Measurements from ENCODE around the gene GYG2. TPM values are rescaled to one million over a fixed set of nuclear protein-coding genes. Genes with fewer than 3 reads are reported as not detected.

Gene GYG2
- total and polyA plus RNA-seq, 2 donors: 0.23 to 0.38 TPM

- Histone ChIP-seq H3K36me3 (ENCODE audit: control insufficient read depth in 2 of 2, insufficient read depth in 2 of 2, low read length in 1 of 2) (no peaks in the 10 kb centered on the region), H3K4me3 (ENCODE audit: low read length in 2 of 2) (no peak overlapping the region), H3K9me3 (ENCODE audit: control insufficient read depth in 2 of 2, insufficient read depth in 1 of 2, low read length in 1 of 2) (peaks cover 0 to 4% of the 10 kb centered on the region in 2 donors), H3K4me1 (ENCODE audit: control insufficient read depth in 2 of 2, insufficient read depth in 2 of 2, low read length in 2 of 2) (peaks cover 0 to 4% of the 10 kb centered on the region in 2 donors), H3K27me3 (ENCODE audit: control insufficient read depth in 2 of 2, insufficient read depth in 1 of 2, low read length in 1 of 2) (no peaks in the 10 kb centered on the region), H3K27ac (ENCODE audit: low read depth in 1 of 2, low read length in 1 of 2) (no peak overlapping the region)
- DNase-seq (ENCODE audit: low read depth in 6 of 9, low spot score in 9 of 9): no peak
- 100% methylated on average over 1 of the region's 1 CpG for WGBS
Observed at GRCh38 chrX:2902841-2903240, 74.1 kb downstream of the GYG2 start.

GRCh38 chrX:2903366-2903765 lies 74.6 kb downstream of the GYG2 start:
- no peak overlapping the region for H3K4me3 ChIP-seq (ENCODE audit: low read length in 2 of 2)
- WGBS: 96% methylated on average over 2 of the region's 2 CpGs
- H3K4me1 ChIP-seq (ENCODE audit: control insufficient read depth in 2 of 2, insufficient read depth in 2 of 2, low read length in 2 of 2): peaks cover 0 to 2% of the 10 kb centered on the region in 2 donors
- H3K36me3 ChIP-seq (ENCODE audit: control insufficient read depth in 2 of 2, insufficient read depth in 2 of 2, low read length in 1 of 2): no peaks in the 10 kb centered on the region
- peaks cover 0 to 4% of the 10 kb centered on the region in 2 donors for H3K9me3 ChIP-seq (ENCODE audit: control insufficient read depth in 2 of 2, insufficient read depth in 1 of 2, low read length in 1 of 2)
- no peak for DNase-seq (ENCODE audit: low read depth in 6 of 9, low spot score in 9 of 9)
- H3K27me3 ChIP-seq (ENCODE audit: control insufficient read depth in 2 of 2, insufficient read depth in 1 of 2, low read length in 1 of 2): no peaks in the 10 kb centered on the region
- no peak overlapping the region for H3K27ac ChIP-seq (ENCODE audit: low read depth in 1 of 2, low read length in 1 of 2)

GRCh38 chrX:2907295-2907694 lies 78.6 kb downstream of the GYG2 start:
- no peak overlapping the region for H3K4me3 ChIP-seq (ENCODE audit: low read length in 2 of 2)
- WGBS: 98% methylated on average over 27 of the region's 27 CpGs
- H3K36me3 ChIP-seq (ENCODE audit: control insufficient read depth in 2 of 2, insufficient read depth in 2 of 2, low read length in 1 of 2): no peaks in the 10 kb centered on the region
- no peak for DNase-seq (ENCODE audit: low read depth in 6 of 9, low spot score in 9 of 9)
- H3K9me3 ChIP-seq (ENCODE audit: control insufficient read depth in 2 of 2, insufficient read depth in 1 of 2, low read length in 1 of 2): peaks cover 0 to 4% of the 10 kb centered on the region in 2 donors
- no peak overlapping the region for H3K27ac ChIP-seq (ENCODE audit: low read depth in 1 of 2, low read length in 1 of 2)
- H3K27me3 ChIP-seq (ENCODE audit: control insufficient read depth in 2 of 2, insufficient read depth in 1 of 2, low read length in 1 of 2): no peaks in the 10 kb centered on the region
- no peaks in the 10 kb centered on the region for H3K4me1 ChIP-seq (ENCODE audit: control insufficient read depth in 2 of 2, insufficient read depth in 2 of 2, low read length in 2 of 2)

GRCh38 chrX:2908125-2908685 lies 79.5 kb downstream of the GYG2 start:
- no peak overlapping the region for H3K4me3 ChIP-seq (ENCODE audit: low read length in 2 of 2)
- H3K9me3 ChIP-seq (ENCODE audit: control insufficient read depth in 2 of 2, insufficient read depth in 1 of 2, low read length in 1 of 2): peaks cover 0 to 3% of the 10 kb centered on the region in 2 donors
- H3K27me3 ChIP-seq (ENCODE audit: control insufficient read depth in 2 of 2, insufficient read depth in 1 of 2, low read length in 1 of 2): no peaks in the 10 kb centered on the region
- WGBS: 96% methylated on average over 2 of the region's 2 CpGs
- H3K4me1 ChIP-seq (ENCODE audit: control insufficient read depth in 2 of 2, insufficient read depth in 2 of 2, low read length in 2 of 2): no peaks in the 10 kb centered on the region
- H3K27ac ChIP-seq (ENCODE audit: low read depth in 1 of 2, low read length in 1 of 2): no peak overlapping the region
- H3K36me3 ChIP-seq (ENCODE audit: control insufficient read depth in 2 of 2, insufficient read depth in 2 of 2, low read length in 1 of 2): no peaks in the 10 kb centered on the region
- no peak for DNase-seq (ENCODE audit: low read depth in 6 of 9, low spot score in 9 of 9)

GRCh38 chrX:2910109-2910508 lies 81.4 kb downstream of the GYG2 start:
- Histone ChIP-seq H3K27ac (ENCODE audit: low read depth in 1 of 2, low read length in 1 of 2) (no peak overlapping the region), H3K9me3 (ENCODE audit: control insufficient read depth in 2 of 2, insufficient read depth in 1 of 2, low read length in 1 of 2) (no peaks in the 10 kb centered on the region), H3K27me3 (ENCODE audit: control insufficient read depth in 2 of 2, insufficient read depth in 1 of 2, low read length in 1 of 2) (no peaks in the 10 kb centered on the region), H3K36me3 (ENCODE audit: control insufficient read depth in 2 of 2, insufficient read depth in 2 of 2, low read length in 1 of 2) (no peaks in the 10 kb centered on the region), H3K4me1 (ENCODE audit: control insufficient read depth in 2 of 2, insufficient read depth in 2 of 2, low read length in 2 of 2) (no peaks in the 10 kb centered on the region), H3K4me3 (ENCODE audit: low read length in 2 of 2) (no peak overlapping the region)
- 96% methylated on average over 3 of the region's 3 CpGs for WGBS
- no peak for DNase-seq (ENCODE audit: low read depth in 6 of 9, low spot score in 9 of 9)

GRCh38 chrX:2913118-2913517 lies 84.4 kb downstream of the GYG2 start:
- Histone ChIP-seq H3K27me3 (ENCODE audit: control insufficient read depth in 2 of 2, insufficient read depth in 1 of 2, low read length in 1 of 2) (no peaks in the 10 kb centered on the region), H3K36me3 (ENCODE audit: control insufficient read depth in 2 of 2, insufficient read depth in 2 of 2, low read length in 1 of 2) (no peaks in the 10 kb centered on the region), H3K4me3 (ENCODE audit: low read length in 2 of 2) (no peak overlapping the region), H3K27ac (ENCODE audit: low read depth in 1 of 2, low read length in 1 of 2) (no peak overlapping the region), H3K9me3 (ENCODE audit: control insufficient read depth in 2 of 2, insufficient read depth in 1 of 2, low read length in 1 of 2) (no peaks in the 10 kb centered on the region), H3K4me1 (ENCODE audit: control insufficient read depth in 2 of 2, insufficient read depth in 2 of 2, low read length in 2 of 2) (no peaks in the 10 kb centered on the region)
- DNase-seq (ENCODE audit: low read depth in 6 of 9, low spot score in 9 of 9): no peak
- WGBS: 85% methylated on average over 3 of the region's 3 CpGs

- no peaks in the 10 kb centered on the region for H3K4me1 ChIP-seq (ENCODE audit: control insufficient read depth in 2 of 2, insufficient read depth in 2 of 2, low read length in 2 of 2)
- H3K36me3 ChIP-seq (ENCODE audit: control insufficient read depth in 2 of 2, insufficient read depth in 2 of 2, low read length in 1 of 2): no peaks in the 10 kb centered on the region
- 99% methylated on average over 23 of the region's 23 CpGs for WGBS
- H3K9me3 ChIP-seq (ENCODE audit: control insufficient read depth in 2 of 2, insufficient read depth in 1 of 2, low read length in 1 of 2): no peaks in the 10 kb centered on the region
- DNase-seq (ENCODE audit: low read depth in 6 of 9, low spot score in 9 of 9): no peak
- H3K4me3 ChIP-seq (ENCODE audit: low read length in 2 of 2): no peak overlapping the region
- H3K27ac ChIP-seq (ENCODE audit: low read depth in 1 of 2, low read length in 1 of 2): no peak overlapping the region
- no peaks in the 10 kb centered on the region for H3K27me3 ChIP-seq (ENCODE audit: control insufficient read depth in 2 of 2, insufficient read depth in 1 of 2, low read length in 1 of 2)
Observed at GRCh38 chrX:2917767-2918166, 89.0 kb downstream of the GYG2 start.

GRCh38 chrX:2921193-2921592 lies 92.5 kb downstream of the GYG2 start:
- no peaks in the 10 kb centered on the region for H3K27me3 ChIP-seq (ENCODE audit: control insufficient read depth in 2 of 2, insufficient read depth in 1 of 2, low read length in 1 of 2)
- WGBS: 97% methylated on average over 1 of the region's 1 CpG
- no peak for DNase-seq (ENCODE audit: low read depth in 6 of 9, low spot score in 9 of 9)
- H3K9me3 ChIP-seq (ENCODE audit: control insufficient read depth in 2 of 2, insufficient read depth in 1 of 2, low read length in 1 of 2): no peaks in the 10 kb centered on the region
- H3K36me3 ChIP-seq (ENCODE audit: control insufficient read depth in 2 of 2, insufficient read depth in 2 of 2, low read length in 1 of 2): no peaks in the 10 kb centered on the region
- no peaks in the 10 kb centered on the region for H3K4me1 ChIP-seq (ENCODE audit: control insufficient read depth in 2 of 2, insufficient read depth in 2 of 2, low read length in 2 of 2)
- H3K4me3 ChIP-seq (ENCODE audit: low read length in 2 of 2): no peak overlapping the region
- no peak overlapping the region for H3K27ac ChIP-seq (ENCODE audit: low read depth in 1 of 2, low read length in 1 of 2)

GRCh38 chrX:2921750-2922149 lies 93.0 kb downstream of the GYG2 start:
- Histone ChIP-seq H3K4me1 (ENCODE audit: control insufficient read depth in 2 of 2, insufficient read depth in 2 of 2, low read length in 2 of 2) (no peaks in the 10 kb centered on the region), H3K4me3 (ENCODE audit: low read length in 2 of 2) (no peak overlapping the region), H3K9me3 (ENCODE audit: control insufficient read depth in 2 of 2, insufficient read depth in 1 of 2, low read length in 1 of 2) (no peaks in the 10 kb centered on the region), H3K27ac (ENCODE audit: low read depth in 1 of 2, low read length in 1 of 2) (no peak overlapping the region), H3K27me3 (ENCODE audit: control insufficient read depth in 2 of 2, insufficient read depth in 1 of 2, low read length in 1 of 2) (peaks cover 0 to under 1% of the 10 kb centered on the region in 2 donors), H3K36me3 (ENCODE audit: control insufficient read depth in 2 of 2, insufficient read depth in 2 of 2, low read length in 1 of 2) (no peaks in the 10 kb centered on the region)
- WGBS: 97% methylated on average over 9 of the region's 9 CpGs
- no peak for DNase-seq (ENCODE audit: low read depth in 6 of 9, low spot score in 9 of 9)
